Erythroblast (primary cell): ENCODE data around the gene PPP2R2C.

ENCODE experiments used
- DNase-seq, 2 experiments: peaks; one replicate each; lab custom pipeline; 2025; lab: John Stamatoyannopoulos, UW
- GATA1 ChIP-seq: IDR thresholded peaks from 2 replicates; pipeline ENCODE4 v1.6.1; 2011; ENCODE audit warnings: low read depth, mild to moderate bottlenecking, control low read depth, low read length, moderate library complexity
- POLR2A ChIP-seq: IDR thresholded peaks from 2 replicates; pipeline ENCODE4 v1.6.1; 2011; ENCODE audit warnings: mild to moderate bottlenecking, low read length

Gene PPP2R2C

GRCh38 chr4:6309777-6310176 lies 162.6 kb downstream of the PPP2R2C start:
- no peak for TF ChIP-seq POLR2A
- no peak for TF ChIP-seq GATA1
- DNase-seq, result no peak

GRCh38 chr4:6308899-6309643 lies 163.3 kb downstream of the PPP2R2C start:
- no peak for TF ChIP-seq POLR2A
- no peak for TF ChIP-seq GATA1
- DNase-seq, result no peak

GRCh38 chr4:6307891-6308290 lies 164.5 kb downstream of the PPP2R2C start:
- no peak for TF ChIP-seq POLR2A
- TF ChIP-seq GATA1, result no peak
- DNase-seq, result no peak

- DNase-seq, result no peak
- TF ChIP-seq GATA1, result no peak
- no peak for TF ChIP-seq POLR2A
Observed at GRCh38 chr4:6307230-6307629, 165.2 kb downstream of the PPP2R2C start.

GRCh38 chr4:6306299-6306698 lies 166.1 kb downstream of the PPP2R2C start:
- no peak for DNase-seq
- TF ChIP-seq GATA1 (no peak), POLR2A (no peak)

- no peak for DNase-seq
- TF ChIP-seq GATA1 (no peak), POLR2A (no peak)
Observed at GRCh38 chr4:6303943-6304342, 168.5 kb downstream of the PPP2R2C start.

GRCh38 chr4:6302869-6303268 lies 169.5 kb downstream of the PPP2R2C start:
- TF ChIP-seq GATA1 (no peak), POLR2A (no peak)
- DNase-seq, result no peak

GRCh38 chr4:6301732-6302442 lies 170.5 kb downstream of the PPP2R2C start:
- no peak for DNase-seq
- TF ChIP-seq POLR2A (no peak), GATA1 (no peak)

GRCh38 chr4:6301051-6301731 lies 171.2 kb downstream of the PPP2R2C start:
- TF ChIP-seq POLR2A (no peak), GATA1 (no peak)

GRCh38 chr4:6300359-6300758 lies 172.1 kb downstream of the PPP2R2C start:
- TF ChIP-seq GATA1 (no peak), POLR2A (no peak)
- no peak for DNase-seq

More at GRCh38 chr4:6301051-6301731, 171.2 kb downstream of the PPP2R2C start:
- no peak for DNase-seq

- DNase-seq, result no peak
- TF ChIP-seq POLR2A (no peak), GATA1 (no peak)
Observed at GRCh38 chr4:6299875-6300274, 172.5 kb downstream of the PPP2R2C start.

- DNase-seq, result no peak
- TF ChIP-seq POLR2A, result no peak
- TF ChIP-seq GATA1, result no peak
Observed at GRCh38 chr4:6298852-6299251, 173.6 kb downstream of the PPP2R2C start.

GRCh38 chr4:6298035-6298434 lies 174.4 kb downstream of the PPP2R2C start:
- no peak for DNase-seq
- no peak for TF ChIP-seq GATA1
- no peak for TF ChIP-seq POLR2A
